Activated naive CD4-positive, alpha-beta T cell treated with anti-CD3 and anti-CD28 coated beads, Interleukin-2, amount 50 U/mL, for 72 hours (primary cell): ENCODE measurements around the gene METAP2. TPM values are rescaled to one million over a fixed set of nuclear protein-coding genes. Genes with fewer than 3 reads are reported as not detected.

ENCODE experiments used
- ATAC-seq, 2 donors: fragments of 150-1000 bp; cut with Tn5 transposase; 2 replicates each; pipeline ENCODE4 v1.10.0; 2021; ENCODE audit warnings: mild to moderate bottlenecking in 2 of 2, moderate library complexity in 2 of 2
- DNase-seq, 2 donors: peaks; one replicate each; pipeline ENCODE4 v3.0.0; 2021 to 2022; ENCODE audit warnings: low spot score in 2 of 2
- H3K27ac Mint-ChIP-seq, 2 donors: one replicate each; pipeline ENCODE4 v1.8.0; 2022; ENCODE audit warnings: mild to moderate bottlenecking in 2 of 2, mixed read lengths in 2 of 2
- H3K36me3 Mint-ChIP-seq, 2 donors: one replicate each; pipeline ENCODE4 v1.8.0; 2022; ENCODE audit warnings: mixed read lengths in 2 of 2
- H3K9me3 Mint-ChIP-seq, 2 donors: one replicate each; pipeline ENCODE4 v1.8.0; 2022; ENCODE audit warnings: mixed read lengths in 2 of 2
- total RNA-seq, 2 donors: library from RNA; stranded (reverse); gene quantifications; one replicate each; pipeline ENCODE4 v1.2.3, GENCODE V29; 2022

METAP2 gene
- total RNA-seq, 2 donors from 2014 or later = 70.7 to 141 TPM

DNA sequence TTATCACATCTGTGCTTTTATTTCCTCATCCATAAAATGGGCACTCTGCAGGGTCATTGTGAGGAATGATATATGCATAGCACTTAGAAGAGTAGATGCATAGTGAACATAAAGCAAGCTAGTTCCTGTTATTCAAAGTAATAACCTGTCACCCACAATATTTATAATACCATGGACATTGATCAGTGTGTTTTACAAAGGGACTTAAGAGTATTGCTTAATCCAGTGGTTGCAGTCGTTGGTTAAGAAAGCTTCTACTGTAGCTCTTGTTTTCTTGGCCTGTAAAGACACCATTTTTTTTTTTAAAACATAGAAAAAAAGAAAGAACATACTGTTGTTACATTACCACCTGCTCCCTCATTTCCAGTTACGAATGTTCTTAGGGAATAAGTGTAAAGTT is 13.1 kb downstream of the METAP2 start:
- H3K27ac Mint-ChIP-seq = no peak overlapping the region
- ATAC-seq (no peak), DNase-seq (no peak)
- peaks cover 15% of the 10 kb centered on the region in 2 donors for H3K36me3 Mint-ChIP-seq
- H3K9me3 Mint-ChIP-seq = no peaks in the 10 kb centered on the region

DNA sequence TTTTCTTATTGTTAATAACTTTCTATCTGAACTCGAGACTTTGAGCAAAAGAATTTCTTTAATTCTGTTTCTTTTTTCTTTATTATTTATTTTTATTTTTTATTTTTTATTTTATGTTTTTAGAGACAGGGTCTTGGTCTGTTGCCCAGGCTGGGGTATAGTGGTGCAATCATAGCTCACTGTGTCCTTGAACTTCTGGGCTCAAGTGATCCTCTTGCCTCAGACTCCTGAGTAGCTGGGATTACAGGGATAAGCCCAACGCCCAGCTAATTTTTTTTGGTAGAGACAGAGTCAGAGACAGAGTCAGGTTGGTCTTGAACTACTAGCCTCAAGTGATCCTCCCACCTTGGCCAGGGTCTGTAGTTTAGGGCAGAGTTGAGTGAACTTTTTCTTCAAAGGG is 18.5 kb downstream of the METAP2 start:
- ATAC-seq = no peak
- DNase-seq = no peak
- Mint-ChIP-seq H3K9me3 (no peaks in the 10 kb centered on the region), H3K36me3 (peaks cover 9 to 21% of the 10 kb centered on the region in 2 donors), H3K27ac (no peak overlapping the region)

GRCh38 chr12:95494888-95495287 is 20.9 kb downstream of the METAP2 start:
- Mint-ChIP-seq H3K36me3 (peaks cover 19 to 38% of the 10 kb centered on the region in 2 donors), H3K9me3 (no peaks in the 10 kb centered on the region), H3K27ac (no peak overlapping the region)
- no peak for DNase-seq
- no peak for ATAC-seq

DNA sequence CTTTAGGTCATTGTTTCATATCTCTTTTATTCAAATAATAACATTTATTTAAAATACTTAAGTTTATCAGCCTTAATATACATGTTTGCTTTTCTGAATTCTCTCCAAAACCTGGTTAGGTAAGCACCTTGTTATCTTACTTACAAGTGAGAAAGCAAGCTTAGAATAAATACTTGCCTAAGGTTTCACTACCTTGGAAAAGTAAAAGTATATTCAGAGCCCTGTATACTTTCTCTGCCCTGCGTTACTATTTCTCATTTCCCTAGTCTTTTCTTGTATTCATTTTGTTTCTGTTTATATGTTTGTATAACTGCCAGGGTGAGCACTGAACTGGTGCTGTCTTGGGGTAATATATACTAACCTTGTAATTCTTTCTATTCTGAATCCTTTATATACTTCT is 21.5 kb downstream of the METAP2 start:
- DNase-seq (no peak), ATAC-seq (no peak)
- no peaks in the 10 kb centered on the region for H3K9me3 Mint-ChIP-seq
- H3K27ac Mint-ChIP-seq = no peak overlapping the region
- H3K36me3 Mint-ChIP-seq = peaks cover 23 to 38% of the 10 kb centered on the region in 2 donors

- ATAC-seq (no peak), DNase-seq (no peak)
- H3K9me3 Mint-ChIP-seq = no peaks in the 10 kb centered on the region
- H3K36me3 Mint-ChIP-seq = peaks cover 20 to 29% of the 10 kb centered on the region in 2 donors
- peak overlapping the region in 1 of 2 donors; percentile 72 for H3K27ac Mint-ChIP-seq
Measured at GRCh38 chr12:95497031-95497430, 23.1 kb downstream of the METAP2 start.

DNA sequence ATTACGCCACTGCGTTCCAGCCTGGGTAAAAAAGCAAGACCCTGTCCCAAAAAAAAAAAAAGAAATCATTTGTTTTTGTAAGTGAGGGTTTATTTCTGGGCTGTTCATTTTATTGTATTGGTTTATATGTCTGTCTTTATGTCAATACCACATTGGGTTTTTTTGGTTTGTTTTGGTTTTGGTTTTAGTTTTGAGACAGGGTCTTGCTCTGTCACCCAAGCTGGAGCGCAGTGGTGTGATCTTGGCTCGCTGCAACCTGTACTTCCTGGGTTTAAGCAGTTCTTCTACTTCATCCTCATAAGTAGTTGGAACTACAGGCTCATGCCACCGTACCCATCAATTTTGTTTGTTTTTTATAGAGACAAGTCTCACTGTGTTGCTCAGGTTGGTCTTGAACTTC is 25.0 kb downstream of the METAP2 start:
- Mint-ChIP-seq H3K36me3 (peaks cover 20 to 34% of the 10 kb centered on the region in 2 donors), H3K27ac (peak overlapping the region in 1 of 2 donors; percentile 74), H3K9me3 (no peaks in the 10 kb centered on the region)
- no peak for DNase-seq
- ATAC-seq = no peak

DNA sequence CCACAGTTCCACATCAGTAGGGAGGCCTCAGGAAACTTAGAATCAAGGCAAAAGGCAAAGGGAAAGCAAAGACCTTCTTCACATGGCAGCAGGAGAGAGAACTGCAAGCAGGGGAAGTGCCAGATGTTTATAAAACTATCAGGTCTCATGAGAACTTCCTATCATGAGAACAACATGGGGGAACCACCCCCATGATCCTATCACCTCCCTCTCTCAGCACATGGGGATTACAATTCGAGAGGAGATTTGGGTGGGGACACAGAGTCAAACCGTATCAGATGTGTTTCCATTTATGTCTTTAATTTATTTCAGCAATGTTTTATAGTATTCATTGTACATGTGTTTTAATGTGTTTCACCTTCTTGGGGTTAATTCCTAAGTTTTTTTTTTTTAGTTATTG is 25.8 kb downstream of the METAP2 start:
- ATAC-seq (no peak), DNase-seq (no peak)
- H3K27ac Mint-ChIP-seq = peak overlapping the region; percentile 44 to 76
- peaks cover 20 to 36% of the 10 kb centered on the region in 2 donors for H3K36me3 Mint-ChIP-seq
- H3K9me3 Mint-ChIP-seq = no peaks in the 10 kb centered on the region

GRCh38 chr12:95504140-95504539 is 30.2 kb downstream of the METAP2 start:
- Mint-ChIP-seq H3K9me3 (no peaks in the 10 kb centered on the region), H3K36me3 (peaks cover 16 to 27% of the 10 kb centered on the region in 2 donors), H3K27ac (peak overlapping the region in 1 of 2 donors; percentile 22)
- DNase-seq (no peak), ATAC-seq (no peak)

DNA sequence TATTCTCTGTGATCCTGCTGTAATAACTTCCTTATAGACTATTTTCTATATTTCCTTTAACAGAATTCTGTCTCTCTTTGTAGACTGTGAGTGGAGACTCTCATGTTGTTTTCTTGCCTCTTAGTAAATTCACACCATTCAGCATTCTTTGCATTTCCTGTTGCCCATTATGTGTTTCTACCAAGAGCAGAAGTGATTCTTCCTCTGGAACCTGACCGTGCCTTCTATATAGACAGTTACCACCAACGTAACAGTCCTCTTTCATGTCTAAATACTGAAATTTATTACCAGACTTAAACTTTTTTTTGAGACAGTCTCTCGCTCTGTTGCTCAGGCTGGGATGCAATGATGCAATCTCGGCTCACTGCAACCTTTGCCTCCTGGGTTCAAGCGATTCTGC is 31.1 kb downstream of the METAP2 start:
- Mint-ChIP-seq H3K9me3 (no peaks in the 10 kb centered on the region), H3K27ac (peak overlapping the region in 1 of 2 donors; percentile 85), H3K36me3 (peaks cover 12 to 28% of the 10 kb centered on the region in 2 donors)
- DNase-seq (no peak), ATAC-seq (no peak)

DNA sequence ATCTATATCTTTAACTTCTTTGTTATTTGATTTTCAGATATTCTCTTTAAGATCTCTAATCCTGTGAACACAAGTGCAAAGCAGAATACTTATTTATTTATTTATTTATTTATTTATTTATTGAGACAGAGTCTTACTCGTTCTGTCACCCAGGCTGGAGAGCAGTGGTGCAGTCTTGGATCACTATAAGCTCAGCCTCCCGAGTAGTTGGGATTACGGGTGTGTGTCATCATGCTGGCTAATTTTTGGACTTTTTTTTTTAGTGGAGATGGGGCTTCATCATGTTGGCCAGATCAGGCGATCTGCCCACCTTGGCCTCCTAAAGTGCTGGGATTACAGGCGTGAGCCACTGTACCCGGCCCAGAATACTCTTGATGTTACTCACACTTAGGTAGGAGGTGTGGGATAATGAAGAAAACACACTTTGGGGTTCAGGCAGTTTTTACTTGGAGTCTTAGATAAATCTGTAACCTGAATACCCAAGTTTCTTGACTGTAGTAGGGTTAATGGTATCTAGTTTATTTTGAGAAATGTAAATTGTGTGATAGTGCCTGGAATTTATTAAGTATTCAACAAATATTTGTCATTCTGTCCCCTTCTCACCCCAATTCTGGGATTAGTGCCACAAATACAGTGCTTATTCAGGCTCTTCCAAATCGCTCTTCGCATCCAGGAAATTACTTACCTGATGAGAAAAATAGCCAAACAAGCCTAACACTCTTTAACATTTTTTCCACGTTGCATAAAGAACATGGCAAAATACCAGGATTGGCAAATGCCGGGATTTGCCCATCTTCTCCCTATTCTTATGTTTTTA is 33.0 kb downstream of the METAP2 start:
- Mint-ChIP-seq H3K36me3 (peaks cover 4 to 36% of the 10 kb centered on the region in 2 donors), H3K9me3 (no peaks in the 10 kb centered on the region), H3K27ac (no peak overlapping the region)
- ATAC-seq = no peak
- DNase-seq = no peak

GRCh38 chr12:95509300-95509699 is 35.3 kb downstream of the METAP2 start:
- H3K36me3 Mint-ChIP-seq = peaks cover 4 to 44% of the 10 kb centered on the region in 2 donors
- no peaks in the 10 kb centered on the region for H3K9me3 Mint-ChIP-seq
- DNase-seq (no peak), ATAC-seq (no peak)
- H3K27ac Mint-ChIP-seq = peak overlapping the region in 1 of 2 donors; percentile 68

DNA sequence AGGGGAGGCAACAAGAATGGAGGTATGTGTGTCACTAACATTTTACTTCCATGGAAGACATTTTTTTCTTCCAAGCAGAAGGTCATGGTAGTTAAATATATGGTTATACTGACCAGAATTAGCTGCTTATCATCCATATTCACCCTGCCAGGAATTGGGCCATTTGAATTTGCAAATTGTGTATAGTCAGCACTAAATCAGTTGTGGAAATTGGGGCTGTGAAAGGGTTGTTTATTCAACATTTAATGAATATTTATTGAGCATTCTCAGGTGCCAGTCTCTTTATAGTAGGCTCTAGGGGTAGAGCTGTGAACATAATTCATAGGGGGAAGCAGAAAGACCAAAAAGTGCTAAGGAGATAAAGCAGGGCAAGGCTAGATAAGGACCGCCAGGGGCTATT is 38.0 kb downstream of the METAP2 start:
- no peak for DNase-seq
- Mint-ChIP-seq H3K9me3 (no peaks in the 10 kb centered on the region), H3K36me3 (peaks cover 4 to 32% of the 10 kb centered on the region in 2 donors)

GRCh38 chr12:95513599-95513998 is 39.6 kb downstream of the METAP2 start:
- no peak for DNase-seq
- Mint-ChIP-seq H3K27ac (no peak overlapping the region), H3K36me3 (peaks cover 2 to 32% of the 10 kb centered on the region in 2 donors), H3K9me3 (no peaks in the 10 kb centered on the region)
- ATAC-seq = no peak

More for the DNA sequence above, 38.0 kb downstream of the METAP2 start:
- no peak overlapping the region for H3K27ac Mint-ChIP-seq
- ATAC-seq = no peak

DNA sequence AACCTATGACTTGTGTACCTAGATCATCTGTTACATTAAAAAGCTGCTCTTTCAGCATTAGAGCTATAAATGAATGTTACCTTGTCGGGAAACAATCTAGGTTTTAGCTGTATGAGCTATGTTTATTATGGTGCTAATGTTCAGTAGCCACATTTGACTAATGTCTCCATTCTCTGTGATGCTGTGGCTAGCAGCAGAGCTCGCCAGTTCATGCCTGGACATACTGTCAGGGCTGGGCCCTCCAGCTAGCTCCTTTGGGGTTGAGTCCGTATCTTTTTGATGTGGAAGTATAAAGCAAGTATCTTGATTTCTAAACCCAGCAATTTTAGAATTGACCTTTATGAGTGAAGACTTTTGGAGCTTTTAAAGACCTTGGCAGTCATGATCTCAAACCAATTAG is 41.2 kb downstream of the METAP2 start:
- Mint-ChIP-seq H3K9me3 (no peaks in the 10 kb centered on the region), H3K36me3 (peaks cover 0 to 20% of the 10 kb centered on the region in 2 donors), H3K27ac (no peak overlapping the region)
- no peak for DNase-seq
- no peak for ATAC-seq

- Mint-ChIP-seq H3K27ac (peak overlapping the region in 1 of 2 donors; percentile 41), H3K9me3 (no peaks in the 10 kb centered on the region), H3K36me3 (peaks cover 0 to 15% of the 10 kb centered on the region in 2 donors)
- DNase-seq (no peak), ATAC-seq (no peak)
Measured at GRCh38 chr12:95516757-95517156, 42.8 kb downstream of the METAP2 start.

DNA sequence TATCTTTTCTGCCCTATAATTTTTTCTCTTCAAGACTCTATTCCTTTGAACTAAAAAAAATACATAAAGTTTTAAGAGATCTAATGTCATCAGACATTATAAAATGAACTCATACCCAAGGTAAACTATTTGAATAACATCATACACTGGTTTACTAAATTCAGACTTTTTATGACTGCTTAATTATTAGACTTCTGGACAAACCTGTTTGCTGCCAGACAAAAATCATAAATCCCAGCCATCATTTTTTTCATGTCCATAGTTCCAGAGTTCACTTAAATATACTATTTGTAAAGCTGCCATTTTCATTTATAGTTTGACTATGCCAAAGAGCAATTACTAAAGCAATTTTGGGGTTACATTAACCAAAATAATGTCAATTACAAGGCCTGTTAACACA is 43.3 kb downstream of the METAP2 start:
- peaks cover 0 to 10% of the 10 kb centered on the region in 2 donors for H3K36me3 Mint-ChIP-seq
- ATAC-seq (no peak), DNase-seq (no peak)
- H3K27ac Mint-ChIP-seq = no peak overlapping the region
- no peaks in the 10 kb centered on the region for H3K9me3 Mint-ChIP-seq

- H3K36me3 Mint-ChIP-seq = no peaks in the 10 kb centered on the region
- no peak overlapping the region for H3K27ac Mint-ChIP-seq
- ATAC-seq (no peak), DNase-seq (no peak)
- H3K9me3 Mint-ChIP-seq = no peaks in the 10 kb centered on the region
Measured at GRCh38 chr12:95518944-95519343, 45.0 kb downstream of the METAP2 start.

GRCh38 chr12:95520816-95521215 is 46.9 kb downstream of the METAP2 start:
- no peak overlapping the region for H3K27ac Mint-ChIP-seq
- ATAC-seq (no peak), DNase-seq (no peak)
- no peaks in the 10 kb centered on the region for H3K9me3 Mint-ChIP-seq
- no peaks in the 10 kb centered on the region for H3K36me3 Mint-ChIP-seq
